Naive thymus-derived CD4-positive, alpha-beta T cell (primary cell): ENCODE data around the gene UBE2QL1. TPM values are rescaled to one million over a fixed set of nuclear protein-coding genes. Genes with fewer than 3 reads are reported as not detected.

Experiments
- ATAC-seq: fragments of 150-1000 bp; cut with Tn5 transposase; 2 replicates; pipeline ENCODE4 v1.10.0; 2021; ENCODE audit warnings: mild to moderate bottlenecking, moderate library complexity
- CTCF ChIA-PET: fragments of 350-600 bp; sonication (Branson Sonifier 250); formaldehyde crosslinking; loops from one replicate; lab custom pipeline; 2021; ENCODE audit warnings: antibody characterized with exemption; lab: Charles Lee
- POLR2A ChIA-PET: fragments of 350-600 bp; sonication (Branson Sonifier 250); formaldehyde crosslinking; loops from one replicate; lab custom pipeline; 2021; ENCODE audit warnings: antibody characterized with exemption, inconsistent platforms; lab: Charles Lee
- DNase-seq, 9 donors: peaks; one replicate each; pipeline versions ENCODE4 v3.0.0 to v3.0.0-alpha.2; 2020 to 2022; ENCODE audit warnings: mixed read lengths in 1 of 9
- H3K27ac ChIP-seq: one replicate; pipeline ENCODE4 v1.7.0; 2013; ENCODE audit warnings: mild to moderate bottlenecking, low read depth, low read length, moderate library complexity
- H3K27me3 ChIP-seq, 2 donors: one replicate each; pipeline ENCODE4 v1.7.0; 2013; ENCODE audit warnings: low read length in 2 of 2, mild to moderate bottlenecking in 2 of 2, moderate library complexity in 2 of 2; ENCODE audit not compliant: control insufficient read depth in 2 of 2, insufficient read depth in 2 of 2
- H3K36me3 ChIP-seq, 3 experiments: 1 replicate in 2 of 3; 2 replicates in 1 of 3; pipeline ENCODE4 v1.7.0; 2013; ENCODE audit warnings: low read length in 3 of 3, mild to moderate bottlenecking in 3 of 3, moderate library complexity in 1 of 3; ENCODE audit not compliant: insufficient read depth in 3 of 3, control insufficient read depth in 2 of 3
- H3K4me1 ChIP-seq, 2 donors: one replicate each; pipeline ENCODE4 v1.7.0; 2013; ENCODE audit warnings: low read length in 2 of 2, mild to moderate bottlenecking in 2 of 2, moderate library complexity in 1 of 2; ENCODE audit not compliant: control insufficient read depth in 2 of 2, insufficient read depth in 2 of 2
- H3K4me3 ChIP-seq: 2 replicates; pipeline ENCODE4 v1.7.0; 2013; ENCODE audit warnings: mild to moderate bottlenecking, low read length
- H3K9me3 ChIP-seq, 3 experiments: 1 replicate in 2 of 3; 2 replicates in 1 of 3; pipeline ENCODE4 v1.7.0; 2013; ENCODE audit warnings: low read length in 3 of 3; ENCODE audit not compliant: control insufficient read depth in 2 of 3
- H3K27ac Mint-ChIP-seq, 9 donors: one replicate each; pipeline ENCODE4 v1.8.0; 2020 to 2022; ENCODE audit warnings: mixed read lengths in 9 of 9, mild to moderate bottlenecking in 8 of 9, moderate library complexity in 5 of 9, inconsistent platforms in 2 of 9
- H3K27me3 Mint-ChIP-seq, 5 donors: one replicate each; pipeline ENCODE4 v1.8.0; 2021 to 2022; ENCODE audit warnings: mixed read lengths in 5 of 5, mild to moderate bottlenecking in 1 of 5
- H3K36me3 Mint-ChIP-seq, 5 donors: one replicate each; pipeline ENCODE4 v1.8.0; 2020 to 2022; ENCODE audit warnings: mixed read lengths in 5 of 5, mild to moderate bottlenecking in 3 of 5, inconsistent platforms in 1 of 5
- H3K4me1 Mint-ChIP-seq, 7 donors: one replicate each; pipeline ENCODE4 v1.8.0; 2020 to 2022; ENCODE audit warnings: mixed read lengths in 7 of 7, mild to moderate bottlenecking in 3 of 7, inconsistent platforms in 1 of 7
- H3K4me3 Mint-ChIP-seq, 10 donors: one replicate each; pipeline ENCODE4 v1.8.0; 2020 to 2022; ENCODE audit warnings: mild to moderate bottlenecking in 10 of 10, mixed read lengths in 10 of 10, moderate library complexity in 6 of 10, inconsistent platforms in 2 of 10
- H3K9me3 Mint-ChIP-seq, 11 donors: one replicate each; pipeline ENCODE4 v1.8.0; 2020 to 2022; ENCODE audit warnings: mixed read lengths in 11 of 11, mild to moderate bottlenecking in 4 of 11, inconsistent platforms in 1 of 11, moderate library complexity in 1 of 11
- intact Hi-C, 2 donors: fragments of 100-400 bp; cut with micrococcal nuclease; formaldehyde crosslinking; loops; one replicate each; pipeline ENCODE4 v1.15.1; 2023
- polyA plus RNA-seq, 2 donors: library from polyadenylated mRNA; unstranded; fragments of 300-500 nt; fragmentation: Illumina TruSeq; gene quantifications; one replicate each; pipeline ENCODE4 v1.2.3, GENCODE V29; 2021
- total RNA-seq, 6 experiments: library from RNA in 5 of 6; stranded (reverse) in 5 of 6; gene quantifications; 1 replicate in 5 of 6; 2 replicates in 1 of 6; pipeline ENCODE4 v1.2.3 and lab custom pipeline; 2021 to 2026

The UBE2QL1 gene
- total and polyA plus RNA-seq, 7 experiments from 2014 or later = 0.21 to 0.44 TPM; not detected in 5

DNA sequence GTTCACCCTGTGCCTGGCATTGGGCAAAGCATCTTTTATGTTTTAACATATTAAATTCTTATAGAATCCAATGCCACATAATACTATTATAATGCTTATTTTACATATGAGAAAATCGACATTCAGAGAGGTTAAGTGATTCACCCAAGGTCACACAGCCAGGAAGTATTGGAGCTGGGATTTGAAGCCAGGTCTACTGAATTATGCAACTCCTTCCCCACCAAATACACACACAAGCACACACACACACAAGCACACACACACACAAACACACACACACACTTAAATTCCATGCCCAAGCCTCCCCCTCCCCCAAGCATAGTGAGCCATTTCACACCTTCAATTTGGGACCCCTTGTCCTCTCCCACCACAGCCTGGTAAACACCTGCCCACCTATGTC, 37.4 kb downstream of the UBE2QL1 start:
- Histone ChIP-seq H3K4me3 (no peak overlapping the region), H3K27ac (no peak overlapping the region), H3K4me1 (peaks cover 0 to 7% of the 10 kb centered on the region in 2 donors), H3K27me3 (no peaks in the 10 kb centered on the region), H3K36me3 (no peaks in the 10 kb centered on the region), H3K9me3 (no peaks in the 10 kb centered on the region)
- H3K27me3 Mint-ChIP-seq = peaks cover 0 to 20% (median 0%) of the 10 kb centered on the region in 5 donors
- H3K9me3 Mint-ChIP-seq = no peaks in the 10 kb centered on the region
- peaks cover 2 to 30% (median 22%) of the 10 kb centered on the region in 7 donors for H3K4me1 Mint-ChIP-seq
- peak overlapping the region in 6 of 9 donors; percentile 66 to 89 (median 84) for H3K27ac Mint-ChIP-seq
- intact Hi-C loops = loop anchor here in 1 of 2 donors (5.0 kb wide), 1 partner anchor 109 kb away; the partner anchor contains the start of gene MED10
- peak overlapping the region in 1 of 10 donors; percentile 42 for H3K4me3 Mint-ChIP-seq
- ChIA-PET CTCF (no interaction called here), POLR2A (no interaction called here)
- no peak for ATAC-seq
- no peaks in the 10 kb centered on the region for H3K36me3 Mint-ChIP-seq
- DNase-seq = no peak

DNA sequence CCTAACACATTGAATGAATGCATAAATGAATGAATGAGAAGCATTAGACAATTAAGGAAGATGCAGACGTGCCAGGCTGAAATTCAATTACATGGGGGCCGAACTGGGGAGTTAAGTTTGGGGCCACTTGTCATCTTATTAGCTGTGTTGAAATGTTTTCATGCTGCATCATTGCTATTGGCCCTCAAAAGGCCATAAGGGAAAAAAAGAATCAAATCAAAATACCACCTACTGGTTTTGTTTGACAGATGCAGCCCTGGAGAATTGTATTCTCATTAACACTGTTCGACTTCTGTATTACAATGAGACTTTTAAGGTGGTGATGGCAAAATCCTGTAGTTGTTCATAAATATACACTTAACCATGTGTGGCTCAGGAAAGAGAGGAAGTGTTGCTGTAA, 38.4 kb downstream of the UBE2QL1 start:
- Mint-ChIP-seq H3K36me3 (no peaks in the 10 kb centered on the region), H3K9me3 (no peaks in the 10 kb centered on the region), H3K4me3 (no peak overlapping the region), H3K27me3 (peaks cover 0 to 20% (median 3%) of the 10 kb centered on the region in 5 donors), H3K27ac (peak overlapping the region in 4 of 9 donors; percentile 19 to 59 (median 26)), H3K4me1 (peaks cover 2 to 33% (median 22%) of the 10 kb centered on the region in 7 donors)
- Histone ChIP-seq H3K9me3 (no peaks in the 10 kb centered on the region), H3K4me3 (no peak overlapping the region), H3K27me3 (no peaks in the 10 kb centered on the region), H3K27ac (no peak overlapping the region), H3K4me1 (peaks cover 0 to 7% of the 10 kb centered on the region in 2 donors), H3K36me3 (no peaks in the 10 kb centered on the region)
- no peak for DNase-seq
- ChIA-PET POLR2A (no interaction called here), CTCF (no interaction called here)
- no peak for ATAC-seq
- intact Hi-C loops = loop anchor here in 1 of 2 donors (5.0 kb wide), 1 partner anchor 110 kb away; the partner anchor contains the start of gene MED10

- H3K27ac ChIP-seq = no peak overlapping the region
- H3K27me3 ChIP-seq = no peaks in the 10 kb centered on the region
- H3K9me3 Mint-ChIP-seq = no peaks in the 10 kb centered on the region
- peak overlapping the region in 2 of 9 donors; percentile 7 to 10 for H3K27ac Mint-ChIP-seq
- no peak for ATAC-seq
- H3K4me3 Mint-ChIP-seq = no peak overlapping the region
- peaks cover 0 to 7% of the 10 kb centered on the region in 2 donors for H3K4me1 ChIP-seq
- peaks cover 0 to 20% (median 6%) of the 10 kb centered on the region in 5 donors for H3K27me3 Mint-ChIP-seq
- no peak overlapping the region for H3K4me3 ChIP-seq
- ChIA-PET CTCF (no interaction called here), POLR2A (no interaction called here)
- H3K36me3 ChIP-seq = no peaks in the 10 kb centered on the region
- no peak for DNase-seq
- no peaks in the 10 kb centered on the region for H3K36me3 Mint-ChIP-seq
- intact Hi-C loops = loop anchor here in 1 of 2 donors (5.0 kb wide), 1 partner anchor 111 kb away; the partner anchor contains the start of gene MED10
- H3K9me3 ChIP-seq = no peaks in the 10 kb centered on the region
- peaks cover 2 to 41% (median 22%) of the 10 kb centered on the region in 7 donors for H3K4me1 Mint-ChIP-seq
Observed at GRCh38 chr5:6488021-6488420, 39.4 kb downstream of the UBE2QL1 start.

DNA sequence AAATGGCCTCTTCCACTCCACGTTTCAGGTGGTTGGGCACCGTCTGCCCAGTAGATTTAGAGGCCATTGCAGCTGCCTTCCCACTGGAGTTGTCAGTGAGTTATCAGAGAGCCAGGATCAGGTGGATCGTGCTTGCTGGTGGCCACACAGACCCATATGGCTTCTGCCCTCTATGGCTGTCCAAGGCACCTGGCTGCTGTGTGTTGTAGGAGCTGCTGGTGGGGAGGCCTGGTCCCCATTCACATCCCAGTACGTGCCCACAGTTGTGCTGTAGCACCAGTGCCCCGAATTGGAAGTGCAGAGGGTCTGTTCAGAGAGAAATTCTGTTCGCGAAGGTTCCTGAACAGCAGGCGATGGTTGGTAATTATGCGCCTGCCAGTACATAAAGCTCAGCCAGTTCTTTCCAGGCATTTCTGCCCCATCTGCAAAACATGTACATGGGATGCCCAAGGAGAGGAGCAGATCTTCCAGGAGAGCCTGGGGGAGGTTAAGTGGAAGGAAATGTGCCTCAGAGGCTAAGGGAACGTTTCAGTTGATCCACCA, 41.1 kb downstream of the UBE2QL1 start:
- H3K36me3 ChIP-seq = no peaks in the 10 kb centered on the region
- DNase-seq (no peak), ATAC-seq (no peak)
- no peaks in the 10 kb centered on the region for H3K9me3 ChIP-seq
- ChIA-PET POLR2A (no interaction called here), CTCF (no interaction called here)
- Mint-ChIP-seq H3K9me3 (no peaks in the 10 kb centered on the region), H3K36me3 (no peaks in the 10 kb centered on the region), H3K4me1 (peaks cover 2 to 37% (median 21%) of the 10 kb centered on the region in 7 donors), H3K4me3 (no peak overlapping the region), H3K27me3 (peaks cover 0 to 20% (median 7%) of the 10 kb centered on the region in 5 donors), H3K27ac (no peak overlapping the region)
- no peak overlapping the region for H3K27ac ChIP-seq
- intact Hi-C loops = loop anchor here in 1 of 2 donors (5.0 kb wide), 1 partner anchor 112 kb away; the partner anchor contains the start of gene MED10
- no peaks in the 10 kb centered on the region for H3K27me3 ChIP-seq
- no peak overlapping the region for H3K4me3 ChIP-seq
- H3K4me1 ChIP-seq = peaks cover 0 to 5% of the 10 kb centered on the region in 2 donors

DNA sequence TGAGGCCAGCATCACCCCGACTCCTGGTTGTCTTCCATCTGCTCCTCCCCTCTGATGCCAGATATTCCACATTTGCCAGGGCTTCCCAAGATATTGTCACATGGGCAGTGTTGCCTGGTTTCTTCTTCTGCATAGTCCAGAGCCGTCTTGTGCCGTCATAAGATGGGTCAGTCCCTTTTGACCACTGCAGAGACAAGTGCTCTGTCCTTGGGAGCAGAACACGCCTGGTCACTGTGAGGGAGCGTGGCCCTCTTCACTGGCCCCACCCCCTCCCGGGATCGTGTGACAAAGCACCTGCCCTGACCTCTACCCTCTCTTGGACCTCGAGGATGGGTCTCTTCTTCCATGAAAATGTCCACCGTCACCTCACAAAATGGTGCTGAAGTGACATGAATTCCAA, 41.6 kb downstream of the UBE2QL1 start:
- ChIA-PET CTCF (no interaction called here), POLR2A (no interaction called here)
- Histone ChIP-seq H3K27ac (no peak overlapping the region), H3K36me3 (no peaks in the 10 kb centered on the region), H3K4me1 (no peaks in the 10 kb centered on the region), H3K27me3 (no peaks in the 10 kb centered on the region), H3K9me3 (no peaks in the 10 kb centered on the region), H3K4me3 (no peak overlapping the region)
- Mint-ChIP-seq H3K36me3 (no peaks in the 10 kb centered on the region), H3K9me3 (no peaks in the 10 kb centered on the region), H3K4me1 (peaks cover 2 to 34% (median 15%) of the 10 kb centered on the region in 7 donors), H3K4me3 (no peak overlapping the region), H3K27me3 (peaks cover 0 to 20% (median 9%) of the 10 kb centered on the region in 5 donors), H3K27ac (no peak overlapping the region)
- intact Hi-C loops = no loop called here
- DNase-seq (no peak), ATAC-seq (no peak)

DNA sequence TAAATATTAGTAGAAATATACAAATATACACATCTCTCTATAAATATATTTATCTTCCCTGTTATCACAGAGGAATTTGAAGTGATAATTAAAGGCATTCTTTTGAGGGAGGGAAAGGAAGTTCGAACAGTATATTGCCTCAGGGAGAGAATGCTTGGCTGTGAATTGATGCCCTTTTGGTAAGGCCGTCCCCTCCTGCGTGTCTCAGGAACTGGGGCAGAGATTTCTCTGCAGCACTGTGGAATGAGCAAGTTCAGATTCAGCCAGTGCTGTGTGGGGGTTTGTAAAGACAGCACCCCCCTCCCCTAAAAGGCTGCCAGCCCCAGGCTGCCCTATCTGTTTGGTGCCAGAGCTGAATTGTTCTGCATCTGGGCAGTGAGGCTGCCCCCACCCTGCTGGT, 42.0 kb downstream of the UBE2QL1 start:
- no peak overlapping the region for H3K4me3 Mint-ChIP-seq
- intact Hi-C loops = no loop called here
- H3K27ac ChIP-seq = no peak overlapping the region
- no peaks in the 10 kb centered on the region for H3K9me3 Mint-ChIP-seq
- H3K9me3 ChIP-seq = no peaks in the 10 kb centered on the region
- H3K4me1 Mint-ChIP-seq = peaks cover 0 to 34% (median 11%) of the 10 kb centered on the region in 7 donors
- no peaks in the 10 kb centered on the region for H3K27me3 ChIP-seq
- H3K4me3 ChIP-seq = no peak overlapping the region
- H3K36me3 Mint-ChIP-seq = no peaks in the 10 kb centered on the region
- no peak overlapping the region for H3K27ac Mint-ChIP-seq
- no peaks in the 10 kb centered on the region for H3K36me3 ChIP-seq
- no peaks in the 10 kb centered on the region for H3K4me1 ChIP-seq
- POLR2A ChIA-PET = no interaction called here
- CTCF ChIA-PET = no interaction called here
- DNase-seq (no peak), ATAC-seq (no peak)
- H3K27me3 Mint-ChIP-seq = peaks cover 0 to 22% (median 9%) of the 10 kb centered on the region in 5 donors
